Activated naive CD8-positive, alpha-beta T cell (primary cell): ENCODE results near the gene MDM1.

ENCODE experiments used
- H3K27ac Mint-ChIP-seq: one replicate; pipeline ENCODE4 v1.8.0; 2021; ENCODE audit warnings: mixed read lengths
- H3K27me3 Mint-ChIP-seq: one replicate; pipeline ENCODE4 v1.8.0; 2021; ENCODE audit warnings: mixed read lengths
- H3K36me3 Mint-ChIP-seq: one replicate; pipeline ENCODE4 v1.8.0; 2021; ENCODE audit warnings: mixed read lengths
- H3K4me1 Mint-ChIP-seq: one replicate; pipeline ENCODE4 v1.8.0; 2021; ENCODE audit warnings: low read depth, mixed read lengths
- H3K4me3 Mint-ChIP-seq: one replicate; pipeline ENCODE4 v1.8.0; 2021; ENCODE audit warnings: mild to moderate bottlenecking, mixed read lengths
- H3K9me3 Mint-ChIP-seq: one replicate; pipeline ENCODE4 v1.8.0; 2021; ENCODE audit warnings: low read depth, mixed read lengths

The MDM1 gene

DNA sequence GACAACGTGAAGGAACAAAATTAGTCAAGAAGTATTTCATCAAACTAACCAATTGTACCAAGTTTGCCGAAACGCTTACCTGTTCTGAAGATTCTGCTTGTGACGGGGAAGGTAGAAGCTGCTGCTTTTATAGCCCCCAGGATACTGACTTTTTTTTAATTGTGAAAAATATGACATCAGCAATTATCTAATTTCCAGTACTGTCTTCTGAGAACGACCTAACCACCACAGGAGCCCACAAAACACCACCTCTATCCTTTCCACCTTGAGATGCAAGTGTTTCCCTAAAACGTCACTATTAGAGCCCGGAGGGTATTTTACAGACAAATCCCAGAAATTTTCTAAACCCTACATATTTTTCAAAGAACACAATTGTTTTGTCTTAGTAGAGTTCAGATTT is 78.7 kb downstream of the MDM1 start, which contains the start of gene IL22:
Gene IL22, minus strand, starts transcription at position 101 of the 400 bp plus-strand sequence. CDS start 156 bp downstream, outside the sequence.
- H3K27me3 Mint-ChIP-seq = peaks cover 6% of the 10 kb centered on the region
- no peaks in the 10 kb centered on the region for H3K9me3 Mint-ChIP-seq
- H3K36me3 Mint-ChIP-seq = peaks cover 2% of the 10 kb centered on the region
- H3K27ac Mint-ChIP-seq = no peak within 1 kb of the TSS
- no peaks in the 10 kb centered on the region for H3K4me1 Mint-ChIP-seq
- no peak within 1 kb of the TSS for H3K4me3 Mint-ChIP-seq

DNA sequence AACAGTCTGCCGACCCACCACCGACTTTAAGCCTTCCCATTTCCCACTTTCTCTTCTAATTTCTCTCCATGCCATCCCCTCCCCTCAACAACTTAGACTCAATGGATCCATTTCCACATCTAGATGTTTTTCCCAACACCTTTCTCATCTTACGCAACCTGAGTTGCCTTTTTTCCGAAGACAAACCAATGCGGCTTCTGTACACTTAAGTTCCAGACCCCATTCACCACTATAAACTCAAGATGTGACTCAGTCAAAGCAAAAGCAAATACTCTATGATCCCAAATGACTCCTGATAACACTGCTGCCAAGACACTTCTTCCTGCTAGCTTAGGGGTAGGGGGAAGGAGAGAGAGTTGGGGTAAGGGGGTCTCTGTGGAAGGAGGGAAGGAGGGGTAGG is 80.1 kb downstream of the MDM1 start:
- H3K27ac Mint-ChIP-seq = no peak overlapping the region
- peaks cover 6% of the 10 kb centered on the region for H3K27me3 Mint-ChIP-seq
- H3K4me3 Mint-ChIP-seq = no peak overlapping the region
- peaks cover 2% of the 10 kb centered on the region for H3K36me3 Mint-ChIP-seq
- no peaks in the 10 kb centered on the region for H3K4me1 Mint-ChIP-seq
- H3K9me3 Mint-ChIP-seq = no peaks in the 10 kb centered on the region

- H3K27me3 Mint-ChIP-seq = peaks cover 6% of the 10 kb centered on the region
- peaks cover 2% of the 10 kb centered on the region for H3K36me3 Mint-ChIP-seq
- no peak overlapping the region for H3K27ac Mint-ChIP-seq
- H3K9me3 Mint-ChIP-seq = no peaks in the 10 kb centered on the region
- no peaks in the 10 kb centered on the region for H3K4me1 Mint-ChIP-seq
- no peak overlapping the region for H3K4me3 Mint-ChIP-seq
Observed at GRCh38 chr12:68250454-68250853, 81.7 kb downstream of the MDM1 start.

- Mint-ChIP-seq H3K27ac (no peak overlapping the region), H3K27me3 (peaks cover 5% of the 10 kb centered on the region), H3K4me1 (peaks cover 3% of the 10 kb centered on the region), H3K9me3 (no peaks in the 10 kb centered on the region), H3K4me3 (no peak overlapping the region), H3K36me3 (peaks cover 2% of the 10 kb centered on the region)
Observed at GRCh38 chr12:68247785-68248184, 84.4 kb downstream of the MDM1 start.

DNA sequence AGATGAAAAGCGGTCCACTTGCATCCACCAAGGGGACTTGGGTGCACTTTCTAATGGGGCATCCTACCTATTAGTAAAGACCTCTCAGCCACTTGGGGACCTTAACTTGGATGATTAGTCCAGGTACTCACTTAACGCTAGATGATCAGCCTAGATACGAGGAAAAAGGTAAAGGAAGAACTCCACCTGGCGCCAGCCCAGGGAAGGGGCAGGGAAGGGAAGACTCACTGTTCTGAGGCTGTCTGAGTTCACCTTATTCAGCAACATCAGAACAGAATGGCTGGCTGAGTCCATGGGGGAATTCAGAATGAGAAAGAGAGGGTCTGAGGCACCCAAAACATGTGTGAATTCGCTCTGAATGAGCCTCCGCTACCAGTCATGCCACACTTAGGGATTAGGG is 85.8 kb downstream of the MDM1 start:
- Mint-ChIP-seq H3K27me3 (no peaks in the 10 kb centered on the region), H3K9me3 (no peaks in the 10 kb centered on the region), H3K27ac (no peak overlapping the region), H3K4me1 (peaks cover 6% of the 10 kb centered on the region), H3K36me3 (no peaks in the 10 kb centered on the region), H3K4me3 (no peak overlapping the region)

DNA sequence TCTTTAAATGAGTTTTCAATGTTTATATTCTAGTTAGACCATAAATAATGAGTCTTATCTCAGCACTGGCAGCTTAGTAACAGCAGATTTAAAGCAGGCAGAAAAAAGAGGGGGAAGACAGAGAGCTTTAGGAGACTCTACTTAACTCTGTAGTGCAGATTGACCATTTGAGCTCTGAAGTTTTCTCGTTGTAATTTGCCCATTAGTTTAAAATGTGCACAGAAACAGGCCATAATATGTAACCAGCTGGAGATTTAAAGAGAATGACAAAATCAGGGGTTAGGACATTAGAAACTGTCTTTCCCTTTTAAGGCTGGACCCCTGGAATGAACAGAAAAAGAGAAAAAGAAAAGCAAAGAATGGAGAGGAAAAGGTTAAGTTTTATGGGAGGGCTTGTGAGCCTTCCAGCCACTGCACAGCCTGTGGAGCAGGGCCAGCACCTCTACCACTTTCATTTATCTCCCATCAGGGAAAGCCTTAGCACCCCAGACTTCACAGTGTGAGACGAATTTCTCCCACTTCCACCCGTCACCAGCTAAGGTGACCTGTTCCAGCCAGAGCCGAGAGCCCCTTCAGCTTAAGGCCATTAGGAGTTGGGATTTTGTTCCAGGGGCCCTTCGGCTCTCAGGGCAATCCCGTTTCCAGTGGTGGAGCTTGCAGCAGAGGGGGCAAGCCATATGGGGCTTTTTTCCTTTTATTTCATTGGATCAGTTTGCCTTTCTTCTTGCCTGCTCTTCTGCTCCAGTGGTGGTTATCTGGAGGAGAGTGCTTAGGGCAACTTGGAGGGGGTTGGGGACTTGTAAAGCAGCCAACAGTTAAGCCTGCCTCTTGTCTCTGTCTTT is 86.8 kb downstream of the MDM1 start:
- no peaks in the 10 kb centered on the region for H3K9me3 Mint-ChIP-seq
- H3K27ac Mint-ChIP-seq = no peak overlapping the region
- no peak overlapping the region for H3K4me3 Mint-ChIP-seq
- peaks cover 16% of the 10 kb centered on the region for H3K4me1 Mint-ChIP-seq
- H3K36me3 Mint-ChIP-seq = no peaks in the 10 kb centered on the region
- H3K27me3 Mint-ChIP-seq = no peaks in the 10 kb centered on the region
